Panc1 (cell line): ENCODE measurements around the gene SOS2.

Source experiments
- POLR2AphosphoS5 ChIP-seq: IDR thresholded peaks from 2 replicates; pipeline ENCODE4 v1.6.1; 2012; ENCODE audit warnings: mild to moderate bottlenecking, low read depth, low read length, moderate library complexity
- SIN3A ChIP-seq: IDR thresholded peaks from 2 replicates; pipeline ENCODE4 v1.6.1; 2012; ENCODE audit warnings: low read depth, mild to moderate bottlenecking, low read length, moderate library complexity, borderline replicate concordance; ENCODE audit not compliant: insufficient read depth
- TF ChIP-seq, protein P1 (sequence below): fragments of 450-650 bp; IDR thresholded peaks from 2 replicates; pipeline ENCODE4 v1.5.1; 2017; ENCODE audit warnings: mild to moderate bottlenecking
- TF ChIP-seq, protein P2 (sequence below), 2 experiments: IDR thresholded peaks; 2 replicates each; pipeline ENCODE4 v1.6.1; 2011 to 2012; ENCODE audit warnings: low read depth in 2 of 2, control low read depth in 1 of 2, low read length in 1 of 2, mild to moderate bottlenecking in 1 of 2, moderate library complexity in 1 of 2; ENCODE audit not compliant: insufficient read depth in 1 of 2

- no peak for TF ChIP-seq SIN3A
- TF ChIP-seq, protein P1, sequence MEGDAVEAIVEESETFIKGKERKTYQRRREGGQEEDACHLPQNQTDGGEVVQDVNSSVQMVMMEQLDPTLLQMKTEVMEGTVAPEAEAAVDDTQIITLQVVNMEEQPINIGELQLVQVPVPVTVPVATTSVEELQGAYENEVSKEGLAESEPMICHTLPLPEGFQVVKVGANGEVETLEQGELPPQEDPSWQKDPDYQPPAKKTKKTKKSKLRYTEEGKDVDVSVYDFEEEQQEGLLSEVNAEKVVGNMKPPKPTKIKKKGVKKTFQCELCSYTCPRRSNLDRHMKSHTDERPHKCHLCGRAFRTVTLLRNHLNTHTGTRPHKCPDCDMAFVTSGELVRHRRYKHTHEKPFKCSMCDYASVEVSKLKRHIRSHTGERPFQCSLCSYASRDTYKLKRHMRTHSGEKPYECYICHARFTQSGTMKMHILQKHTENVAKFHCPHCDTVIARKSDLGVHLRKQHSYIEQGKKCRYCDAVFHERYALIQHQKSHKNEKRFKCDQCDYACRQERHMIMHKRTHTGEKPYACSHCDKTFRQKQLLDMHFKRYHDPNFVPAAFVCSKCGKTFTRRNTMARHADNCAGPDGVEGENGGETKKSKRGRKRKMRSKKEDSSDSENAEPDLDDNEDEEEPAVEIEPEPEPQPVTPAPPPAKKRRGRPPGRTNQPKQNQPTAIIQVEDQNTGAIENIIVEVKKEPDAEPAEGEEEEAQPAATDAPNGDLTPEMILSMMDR: no peak
- no peak for TF ChIP-seq POLR2AphosphoS5
- TF ChIP-seq, protein P2, sequence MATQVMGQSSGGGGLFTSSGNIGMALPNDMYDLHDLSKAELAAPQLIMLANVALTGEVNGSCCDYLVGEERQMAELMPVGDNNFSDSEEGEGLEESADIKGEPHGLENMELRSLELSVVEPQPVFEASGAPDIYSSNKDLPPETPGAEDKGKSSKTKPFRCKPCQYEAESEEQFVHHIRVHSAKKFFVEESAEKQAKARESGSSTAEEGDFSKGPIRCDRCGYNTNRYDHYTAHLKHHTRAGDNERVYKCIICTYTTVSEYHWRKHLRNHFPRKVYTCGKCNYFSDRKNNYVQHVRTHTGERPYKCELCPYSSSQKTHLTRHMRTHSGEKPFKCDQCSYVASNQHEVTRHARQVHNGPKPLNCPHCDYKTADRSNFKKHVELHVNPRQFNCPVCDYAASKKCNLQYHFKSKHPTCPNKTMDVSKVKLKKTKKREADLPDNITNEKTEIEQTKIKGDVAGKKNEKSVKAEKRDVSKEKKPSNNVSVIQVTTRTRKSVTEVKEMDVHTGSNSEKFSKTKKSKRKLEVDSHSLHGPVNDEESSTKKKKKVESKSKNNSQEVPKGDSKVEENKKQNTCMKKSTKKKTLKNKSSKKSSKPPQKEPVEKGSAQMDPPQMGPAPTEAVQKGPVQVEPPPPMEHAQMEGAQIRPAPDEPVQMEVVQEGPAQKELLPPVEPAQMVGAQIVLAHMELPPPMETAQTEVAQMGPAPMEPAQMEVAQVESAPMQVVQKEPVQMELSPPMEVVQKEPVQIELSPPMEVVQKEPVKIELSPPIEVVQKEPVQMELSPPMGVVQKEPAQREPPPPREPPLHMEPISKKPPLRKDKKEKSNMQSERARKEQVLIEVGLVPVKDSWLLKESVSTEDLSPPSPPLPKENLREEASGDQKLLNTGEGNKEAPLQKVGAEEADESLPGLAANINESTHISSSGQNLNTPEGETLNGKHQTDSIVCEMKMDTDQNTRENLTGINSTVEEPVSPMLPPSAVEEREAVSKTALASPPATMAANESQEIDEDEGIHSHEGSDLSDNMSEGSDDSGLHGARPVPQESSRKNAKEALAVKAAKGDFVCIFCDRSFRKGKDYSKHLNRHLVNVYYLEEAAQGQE (IDR thresholded peaks at IDR 0.05; ENCODE audit: insufficient read depth in 1 of 2, low read depth in 2 of 2, low read length in 1 of 2): no peak
These were observed 18.7 kb downstream of the SOS2 start for GRCh38 chr14:50212726-50213125.
